Epithelial cell of esophagus (primary cell): Measurements from ENCODE around the gene HMGXB3.

ENCODE experiments used
- DNase-seq: peaks from one replicate; pipeline ENCODE4 v3.0.0; 2010; ENCODE audit warnings: low read depth
- H3K4me3 ChIP-seq: 2 replicates; pipeline ENCODE4 v1.5.1; 2011; ENCODE audit warnings: mild to moderate bottlenecking, low read length, control low read depth
- CTCF ChIP-seq: IDR thresholded peaks from 2 replicates; pipeline ENCODE4 v1.5.1; 2011; ENCODE audit warnings: low read depth, mild to moderate bottlenecking, low read length, control low read depth, inconsistent platforms; ENCODE audit not compliant: insufficient read depth; ENCODE audit errors: missing control alignments

HMGXB3 gene

GRCh38 chr5:149957855-149958254 is 42.7 kb upstream of the HMGXB3 start:
- TF ChIP-seq CTCF = no peak
- no peak for DNase-seq
- no peak overlapping the region for H3K4me3 ChIP-seq

- peak; percentile 73 for DNase-seq
- TF ChIP-seq CTCF = peak; percentile 60
- peak overlapping the region; percentile 61 for H3K4me3 ChIP-seq
Measured at GRCh38 chr5:149959406-149960236, 40.9 kb upstream of the HMGXB3 start.

GRCh38 chr5:149960272-149961185 is 40.0 kb upstream of the HMGXB3 start, which contains the start of gene SLC26A2:
SLC26A2 (plus strand) TSS chr5:149960758; CDS start chr5:149977653, 16,895 bp downstream.
- DNase-seq = peak; percentile 97
- no peak for TF ChIP-seq CTCF
- peak within 1 kb of the TSS; percentile 61 for H3K4me3 ChIP-seq

GRCh38 chr5:149961186-149961685 is 39.3 kb upstream of the HMGXB3 start:
- no peak for DNase-seq

GRCh38 chr5:149961957-149962409 is 38.6 kb upstream of the HMGXB3 start:
- peak; percentile 64 for TF ChIP-seq CTCF
- DNase-seq = peak; percentile 60
- H3K4me3 ChIP-seq = no peak overlapping the region

More at GRCh38 chr5:149961186-149961685, 39.3 kb upstream of the HMGXB3 start:
- H3K4me3 ChIP-seq = peak overlapping the region; percentile 61
- TF ChIP-seq CTCF = no peak

GRCh38 chr5:149962601-149963300 is 37.8 kb upstream of the HMGXB3 start:
- H3K4me3 ChIP-seq = no peak overlapping the region
- no peak for TF ChIP-seq CTCF
- DNase-seq = no peak
